GM23338 (cell line): ENCODE data around the gene LMO2. TPM values are rescaled to one million over a fixed set of nuclear protein-coding genes. Genes with fewer than 3 reads are reported as not detected.

Source experiments
- ATAC-seq: fragments of 200-7000 bp; cut with Tn5 transposase; 3 replicates; pipeline ENCODE4 v1.9.1; 2020
- DNase-seq: peaks from one replicate; pipeline ENCODE4 v3.0.0-alpha.2; 2015; ENCODE audit warnings: low spot score
- H2AFZ ChIP-seq: fragments of 200-600 bp; sonication (generic); 2 replicates; pipeline ENCODE4 v1.8.0; 2016; ENCODE audit warnings: antibody characterized with exemption, mild to moderate bottlenecking, moderate library complexity
- H3F3A ChIP-seq: fragments of 200-600 bp; sonication (generic); replicated peaks from 2 replicates; pipeline ENCODE4 v1.8.0; 2017; ENCODE audit warnings: antibody characterized with exemption, mixed run types, low read depth
- H3K27ac ChIP-seq: fragments of 200-600 bp; sonication (generic); 2 replicates; pipeline ENCODE4 v1.6.1; 2016; ENCODE audit warnings: low read depth
- H3K27me3 ChIP-seq: fragments of 200-600 bp; sonication (generic); 2 replicates; pipeline ENCODE4 v1.8.0; 2016; ENCODE audit warnings: mild to moderate bottlenecking, mixed run types, moderate library complexity; ENCODE audit not compliant: insufficient read depth
- H3K36me3 ChIP-seq: fragments of 200-600 bp; sonication (generic); 2 replicates; pipeline ENCODE4 v1.8.0; 2016; ENCODE audit warnings: mild to moderate bottlenecking; ENCODE audit not compliant: insufficient read depth
- H3K4me1 ChIP-seq: fragments of 200-600 bp; sonication (generic); 2 replicates; pipeline ENCODE4 v1.8.0; 2016; ENCODE audit warnings: mild to moderate bottlenecking, moderate library complexity; ENCODE audit not compliant: insufficient read depth
- H3K4me2 ChIP-seq: fragments of 200-600 bp; sonication (generic); 2 replicates; pipeline ENCODE4 v1.7.1; 2017; ENCODE audit warnings: mixed run types
- H3K4me3 ChIP-seq: fragments of 200-600 bp; sonication (generic); 2 replicates; pipeline ENCODE4 v1.6.1; 2016; ENCODE audit warnings: mixed run types
- H3K79me2 ChIP-seq: fragments of 200-600 bp; sonication (generic); replicated peaks from 2 replicates; pipeline ENCODE4 v1.8.0; 2017; ENCODE audit warnings: mild to moderate bottlenecking; ENCODE audit not compliant: insufficient read depth
- H3K9me2 ChIP-seq: fragments of 200-600 bp; sonication (generic); 2 replicates; pipeline ENCODE4 v1.8.0; 2017; ENCODE audit not compliant: insufficient read depth
- H4K20me1 ChIP-seq: fragments of 200-600 bp; sonication (generic); replicated peaks from 2 replicates; pipeline ENCODE4 v1.8.0; 2017; ENCODE audit warnings: mild to moderate bottlenecking; ENCODE audit not compliant: insufficient read depth
- H3K27ac Mint-ChIP-seq: 2 replicates; pipeline ENCODE4 v1.8.0; 2020; ENCODE audit warnings: inconsistent platforms, mild to moderate bottlenecking, moderate library complexity, mixed read lengths
- H3K27me3 Mint-ChIP-seq: 3 replicates; pipeline ENCODE4 v1.8.0; 2022; ENCODE audit warnings: low read depth, mild to moderate bottlenecking, moderate library complexity, mixed read lengths, inconsistent platforms; ENCODE audit not compliant: insufficient read depth, poor library complexity
- H3K36me3 Mint-ChIP-seq: 3 replicates; pipeline ENCODE4 v1.8.0; 2021; ENCODE audit warnings: low read depth, mild to moderate bottlenecking, inconsistent platforms, moderate library complexity, mixed read lengths
- H3K4me1 Mint-ChIP-seq: 3 replicates; pipeline ENCODE4 v1.8.0; 2020; ENCODE audit warnings: mild to moderate bottlenecking, inconsistent platforms, mixed read lengths
- H3K4me3 Mint-ChIP-seq: 3 replicates; pipeline ENCODE4 v1.8.0; 2021; ENCODE audit warnings: moderate library complexity, mild to moderate bottlenecking, inconsistent platforms, mixed read lengths
- H3K9me3 Mint-ChIP-seq: 3 replicates; pipeline ENCODE4 v1.8.0; 2020; ENCODE audit warnings: moderate library complexity, mild to moderate bottlenecking, inconsistent platforms, mixed read lengths
- CREB1 ChIP-seq: fragments of 250-450 bp; sonication (Bioruptor Pico); IDR thresholded peaks from 2 replicates; pipeline ENCODE4 v1.5.0; 2020; ENCODE audit warnings: low read depth, mild to moderate bottlenecking, moderate library complexity
- EZH2 ChIP-seq: fragments of 200-600 bp; sonication (generic); IDR thresholded peaks from one replicate; pipeline ENCODE4 v1.8.0; 2017; ENCODE audit warnings: antibody characterized with exemption, mild to moderate bottlenecking, low read depth; ENCODE audit not compliant: unreplicated experiment
- EZH2phosphoT487 ChIP-seq: fragments of 200-600 bp; sonication (generic); IDR thresholded peaks from one replicate; pipeline ENCODE4 v1.8.1; 2018; ENCODE audit warnings: antibody characterized with exemption; ENCODE audit not compliant: unreplicated experiment
- JUNB ChIP-seq: IDR thresholded peaks from one replicate; pipeline ENCODE4 v1.6.1; 2016; ENCODE audit warnings: antibody characterized with exemption; ENCODE audit not compliant: unreplicated experiment
- NANOG ChIP-seq: IDR thresholded peaks from 2 replicates; pipeline ENCODE4 v1.6.1; 2016; ENCODE audit warnings: antibody characterized with exemption, borderline replicate concordance
- POLR2AphosphoS5 ChIP-seq: IDR thresholded peaks from 2 replicates; pipeline ENCODE4 v1.6.1; 2016; ENCODE audit warnings: antibody characterized with exemption, low read depth
- STAT1 ChIP-seq: IDR thresholded peaks from one replicate; pipeline ENCODE4 v1.6.1; 2016; ENCODE audit warnings: antibody characterized with exemption; ENCODE audit not compliant: unreplicated experiment
- ZNF114 ChIP-seq: fragments of 250-450 bp; sonication (Bioruptor Pico); IDR thresholded peaks from 2 replicates; pipeline ENCODE4 v1.5.0; 2020; ENCODE audit warnings: mild to moderate bottlenecking, moderate library complexity
- ZNF331 ChIP-seq: fragments of 250-450 bp; sonication (Bioruptor Pico); IDR thresholded peaks from 2 replicates; pipeline ENCODE4 v1.5.0; 2020; ENCODE audit warnings: low read depth, mild to moderate bottlenecking, moderate library complexity
- polyA plus RNA-seq: library from polyadenylated mRNA; unstranded; fragments of >200 nt; fragmentation: Nextera tagmentation; extraction: Ambion mirVana; gene quantifications from 2 replicates; pipeline ENCODE4 v1.2.1, GENCODE V29; 2016
- total RNA-seq: library from RNA; depleted of rRNA; stranded (reverse); fragments of >200 nt; shearing (Covaris generic); gene quantifications from 2 replicates; pipeline ENCODE4 v1.2.3, GENCODE V29; 2014
- TF ChIP-seq, protein P1 (sequence below), 2 experiments: fragments of 200-600 bp in 1 of 2; sonication (generic) in 1 of 2; conservative IDR thresholded peaks; 2 replicates each; pipeline versions ENCODE4 v1.5.1 to v1.6.1; 2016 to 2017; ENCODE audit warnings: antibody characterized with exemption in 2 of 2, low read depth in 2 of 2, mild to moderate bottlenecking in 2 of 2, moderate library complexity in 1 of 2
- TF ChIP-seq, protein P2 (sequence below): fragments of 250-450 bp; sonication (Bioruptor Pico); IDR thresholded peaks from 2 replicates; pipeline ENCODE4 v1.5.0; 2020; ENCODE audit warnings: mild to moderate bottlenecking, moderate library complexity

LMO2 gene
- total and polyA plus RNA-seq, 2 experiments from 2014 or later = 1.4 to 3.1 TPM

DNA sequence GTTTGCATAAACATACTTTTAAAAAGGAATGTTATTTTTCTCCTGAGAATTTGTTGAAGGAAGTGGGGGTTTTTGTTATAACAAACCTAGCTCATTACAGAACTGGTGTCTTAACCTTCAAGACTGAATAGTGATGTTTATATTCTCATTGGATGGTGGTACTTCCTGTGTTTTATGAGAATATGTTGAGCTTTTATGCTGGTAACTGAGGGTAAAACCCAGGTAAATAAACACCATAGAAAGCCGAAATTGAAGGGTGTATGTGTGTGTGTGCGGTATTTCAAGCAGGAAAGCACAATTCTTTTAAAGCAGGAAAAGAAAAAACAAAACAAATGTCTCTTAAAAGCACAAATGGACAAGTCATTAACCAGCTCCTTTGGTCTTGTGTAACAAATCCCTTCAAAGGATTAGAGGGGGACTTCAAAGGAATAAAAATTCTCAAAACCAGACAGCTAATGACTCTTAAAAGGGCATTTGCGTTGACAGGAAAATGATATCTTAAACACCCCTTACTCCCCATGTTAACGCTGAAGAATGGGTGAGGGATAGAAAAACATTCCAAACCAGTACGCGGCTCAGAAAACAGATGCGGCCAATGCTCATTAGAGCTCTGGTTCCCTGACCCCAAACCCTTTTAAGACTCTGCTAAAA, 23.8 kb downstream of the LMO2 start:
- DNase-seq = peak; percentile 40
- Histone ChIP-seq H3K79me2 (no peaks in the 10 kb centered on the region), H3K4me1 (peaks cover 30% of the 10 kb centered on the region), H2AFZ (peak overlapping the region; percentile 97), H4K20me1 (no peaks in the 10 kb centered on the region), H3F3A (0 out of 2 replicates have a peak, but pooled peaks cover 3% of the 10 kb centered on the region), H3K27me3 (peaks cover 71% of the 10 kb centered on the region), H3K4me3 (peak overlapping the region; percentile 72), H3K36me3 (no peaks in the 10 kb centered on the region), H3K27ac (no peak overlapping the region), H3K4me2 (peak overlapping the region; percentile 99), H3K9me2 (no peaks in the 10 kb centered on the region)
- ATAC-seq = no peak; the same call in 2 of the 3 replicates
- Mint-ChIP-seq H3K4me3 (peak overlapping the region; percentile 73), H3K9me3 (no peaks in the 10 kb centered on the region), H3K27me3 (peaks cover 50% of the 10 kb centered on the region), H3K27ac (no peak overlapping the region), H3K36me3 (no peaks in the 10 kb centered on the region), H3K4me1 (peaks cover 12% of the 10 kb centered on the region; the same call in 2 of the 3 replicates)
- TF ChIP-seq STAT1 = no peak
- TF ChIP-seq, protein P1, sequence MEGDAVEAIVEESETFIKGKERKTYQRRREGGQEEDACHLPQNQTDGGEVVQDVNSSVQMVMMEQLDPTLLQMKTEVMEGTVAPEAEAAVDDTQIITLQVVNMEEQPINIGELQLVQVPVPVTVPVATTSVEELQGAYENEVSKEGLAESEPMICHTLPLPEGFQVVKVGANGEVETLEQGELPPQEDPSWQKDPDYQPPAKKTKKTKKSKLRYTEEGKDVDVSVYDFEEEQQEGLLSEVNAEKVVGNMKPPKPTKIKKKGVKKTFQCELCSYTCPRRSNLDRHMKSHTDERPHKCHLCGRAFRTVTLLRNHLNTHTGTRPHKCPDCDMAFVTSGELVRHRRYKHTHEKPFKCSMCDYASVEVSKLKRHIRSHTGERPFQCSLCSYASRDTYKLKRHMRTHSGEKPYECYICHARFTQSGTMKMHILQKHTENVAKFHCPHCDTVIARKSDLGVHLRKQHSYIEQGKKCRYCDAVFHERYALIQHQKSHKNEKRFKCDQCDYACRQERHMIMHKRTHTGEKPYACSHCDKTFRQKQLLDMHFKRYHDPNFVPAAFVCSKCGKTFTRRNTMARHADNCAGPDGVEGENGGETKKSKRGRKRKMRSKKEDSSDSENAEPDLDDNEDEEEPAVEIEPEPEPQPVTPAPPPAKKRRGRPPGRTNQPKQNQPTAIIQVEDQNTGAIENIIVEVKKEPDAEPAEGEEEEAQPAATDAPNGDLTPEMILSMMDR (conservative IDR thresholded peaks at IDR 0.05; ENCODE audit: low read depth in 2 of 2) = no peak
- TF ChIP-seq EZH2 = no peak

DNA sequence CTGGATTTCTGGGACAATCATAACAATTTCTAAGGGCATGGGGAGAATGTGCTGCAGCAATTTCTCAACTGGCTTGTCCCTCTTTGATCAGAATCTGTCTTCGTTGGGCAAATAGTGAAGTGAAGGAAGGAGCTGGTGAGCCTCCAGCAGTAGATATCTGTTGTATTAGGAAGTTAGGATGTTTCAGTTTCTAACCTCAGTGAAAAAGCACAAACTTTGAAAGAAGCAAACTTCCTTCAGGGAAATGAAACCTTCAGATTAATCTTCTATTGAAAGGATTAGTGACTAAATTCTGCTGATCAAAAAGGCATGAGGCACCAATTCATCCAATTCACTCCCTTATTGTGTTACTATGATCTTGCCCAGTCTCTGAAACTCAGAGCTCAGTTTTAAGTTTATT, 24.3 kb downstream of the LMO2 start:
- H3K9me2 ChIP-seq = no peaks in the 10 kb centered on the region
- peaks cover 68% of the 10 kb centered on the region for H3K27me3 ChIP-seq
- 0 out of 2 replicates have a peak overlapping the region, but pooled peaks have one; percentile 99 for H3K4me2 ChIP-seq
- ATAC-seq = no peak
- H3K4me3 Mint-ChIP-seq = no peak overlapping the region
- no peak overlapping the region for H3K27ac Mint-ChIP-seq
- H4K20me1 ChIP-seq = no peaks in the 10 kb centered on the region
- peaks cover 27% of the 10 kb centered on the region; the same call in 1 of the 2 replicates for H3K4me1 ChIP-seq
- H3K9me3 Mint-ChIP-seq = no peaks in the 10 kb centered on the region
- H3K36me3 ChIP-seq = no peaks in the 10 kb centered on the region
- peaks cover 12% of the 10 kb centered on the region; the same call in 2 of the 3 replicates for H3K4me1 Mint-ChIP-seq
- H3K27ac ChIP-seq = no peak overlapping the region
- peaks cover 50% of the 10 kb centered on the region for H3K27me3 Mint-ChIP-seq
- no peak for DNase-seq
- no peaks in the 10 kb centered on the region for H3K79me2 ChIP-seq
- H3K4me3 ChIP-seq = no peak overlapping the region
- H2AFZ ChIP-seq = no peak overlapping the region
- H3K36me3 Mint-ChIP-seq = no peaks in the 10 kb centered on the region
- H3F3A ChIP-seq = 0 out of 2 replicates have a peak, but pooled peaks cover 3% of the 10 kb centered on the region
- TF ChIP-seq ZNF331 (CRISPR knock-in tag) (no peak), EZH2 (no peak), NANOG (no peak), JUNB (no peak), EZH2phosphoT487 (no peak), POLR2AphosphoS5 (no peak), CREB1 (CRISPR knock-in tag) (no peak), ZNF114 (CRISPR knock-in tag) (no peak), STAT1 (no peak)
- TF ChIP-seq, protein P1 (conservative IDR thresholded peaks at IDR 0.05; ENCODE audit: low read depth in 2 of 2) = no peak
- TF ChIP-seq, protein P2, sequence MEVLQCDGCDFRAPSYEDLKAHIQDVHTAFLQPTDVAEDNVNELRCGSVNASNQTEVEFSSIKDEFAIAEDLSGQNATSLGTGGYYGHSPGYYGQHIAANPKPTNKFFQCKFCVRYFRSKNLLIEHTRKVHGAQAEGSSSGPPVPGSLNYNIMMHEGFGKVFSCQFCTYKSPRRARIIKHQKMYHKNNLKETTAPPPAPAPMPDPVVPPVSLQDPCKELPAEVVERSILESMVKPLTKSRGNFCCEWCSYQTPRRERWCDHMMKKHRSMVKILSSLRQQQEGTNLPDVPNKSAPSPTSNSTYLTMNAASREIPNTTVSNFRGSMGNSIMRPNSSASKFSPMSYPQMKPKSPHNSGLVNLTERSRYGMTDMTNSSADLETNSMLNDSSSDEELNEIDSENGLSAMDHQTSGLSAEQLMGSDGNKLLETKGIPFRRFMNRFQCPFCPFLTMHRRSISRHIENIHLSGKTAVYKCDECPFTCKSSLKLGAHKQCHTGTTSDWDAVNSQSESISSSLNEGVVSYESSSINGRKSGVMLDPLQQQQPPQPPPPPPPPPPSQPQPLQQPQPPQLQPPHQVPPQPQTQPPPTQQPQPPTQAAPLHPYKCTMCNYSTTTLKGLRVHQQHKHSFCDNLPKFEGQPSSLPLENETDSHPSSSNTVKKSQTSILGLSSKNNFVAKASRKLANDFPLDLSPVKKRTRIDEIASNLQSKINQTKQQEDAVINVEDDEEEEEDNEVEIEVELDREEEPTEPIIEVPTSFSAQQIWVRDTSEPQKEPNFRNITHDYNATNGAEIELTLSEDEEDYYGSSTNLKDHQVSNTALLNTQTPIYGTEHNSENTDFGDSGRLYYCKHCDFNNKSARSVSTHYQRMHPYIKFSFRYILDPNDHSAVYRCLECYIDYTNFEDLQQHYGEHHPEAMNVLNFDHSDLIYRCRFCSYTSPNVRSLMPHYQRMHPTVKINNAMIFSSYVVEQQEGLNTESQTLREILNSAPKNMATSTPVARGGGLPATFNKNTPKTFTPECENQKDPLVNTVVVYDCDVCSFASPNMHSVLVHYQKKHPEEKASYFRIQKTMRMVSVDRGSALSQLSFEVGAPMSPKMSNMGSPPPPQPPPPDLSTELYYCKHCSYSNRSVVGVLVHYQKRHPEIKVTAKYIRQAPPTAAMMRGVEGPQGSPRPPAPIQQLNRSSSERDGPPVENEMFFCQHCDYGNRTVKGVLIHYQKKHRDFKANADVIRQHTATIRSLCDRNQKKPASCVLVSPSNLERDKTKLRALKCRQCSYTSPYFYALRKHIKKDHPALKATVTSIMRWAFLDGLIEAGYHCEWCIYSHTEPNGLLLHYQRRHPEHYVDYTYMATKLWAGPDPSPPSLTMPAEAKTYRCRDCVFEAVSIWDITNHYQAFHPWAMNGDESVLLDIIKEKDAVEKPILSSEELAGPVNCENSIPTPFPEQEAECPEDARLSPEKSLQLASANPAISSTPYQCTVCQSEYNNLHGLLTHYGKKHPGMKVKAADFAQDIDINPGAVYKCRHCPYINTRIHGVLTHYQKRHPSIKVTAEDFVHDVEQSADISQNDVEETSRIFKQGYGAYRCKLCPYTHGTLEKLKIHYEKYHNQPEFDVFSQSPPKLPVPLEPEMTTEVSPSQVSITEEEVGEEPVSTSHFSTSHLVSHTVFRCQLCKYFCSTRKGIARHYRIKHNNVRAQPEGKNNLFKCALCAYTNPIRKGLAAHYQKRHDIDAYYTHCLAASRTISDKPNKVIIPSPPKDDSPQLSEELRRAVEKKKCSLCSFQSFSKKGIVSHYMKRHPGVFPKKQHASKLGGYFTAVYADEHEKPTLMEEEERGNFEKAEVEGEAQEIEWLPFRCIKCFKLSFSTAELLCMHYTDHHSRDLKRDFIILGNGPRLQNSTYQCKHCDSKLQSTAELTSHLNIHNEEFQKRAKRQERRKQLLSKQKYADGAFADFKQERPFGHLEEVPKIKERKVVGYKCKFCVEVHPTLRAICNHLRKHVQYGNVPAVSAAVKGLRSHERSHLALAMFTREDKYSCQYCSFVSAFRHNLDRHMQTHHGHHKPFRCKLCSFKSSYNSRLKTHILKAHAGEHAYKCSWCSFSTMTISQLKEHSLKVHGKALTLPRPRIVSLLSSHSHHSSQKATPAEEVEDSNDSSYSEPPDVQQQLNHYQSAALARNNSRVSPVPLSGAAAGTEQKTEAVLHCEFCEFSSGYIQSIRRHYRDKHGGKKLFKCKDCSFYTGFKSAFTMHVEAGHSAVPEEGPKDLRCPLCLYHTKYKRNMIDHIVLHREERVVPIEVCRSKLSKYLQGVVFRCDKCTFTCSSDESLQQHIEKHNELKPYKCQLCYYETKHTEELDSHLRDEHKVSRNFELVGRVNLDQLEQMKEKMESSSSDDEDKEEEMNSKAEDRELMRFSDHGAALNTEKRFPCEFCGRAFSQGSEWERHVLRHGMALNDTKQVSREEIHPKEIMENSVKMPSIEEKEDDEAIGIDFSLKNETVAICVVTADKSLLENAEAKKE = no peak
